HepG2 (cell line): ENCODE measurements around the gene STIM2. TPM values are rescaled to one million over a fixed set of nuclear protein-coding genes. Genes with fewer than 3 reads are reported as not detected.

ENCODE experiments used
- ATAC-seq: fragments of 200-7000 bp; cut with Tn5 transposase; 3 replicates; pipeline ENCODE4 v1.9.1; 2020; ENCODE audit warnings: mild to moderate bottlenecking, moderate library complexity
- BruUV-seq: library from RNA; stranded (reverse); fragments of 400-500 nt; replicated peaks from 2 replicates; lab custom pipeline; 2021; lab: Mats Ljungman, UMichigan
- CTCF ChIA-PET: fragments of 300-600 bp; formaldehyde crosslinking; extraction: SDS; loops from one replicate; lab custom pipeline; 2021; ENCODE audit warnings: low total read pairs, inconsistent platforms, low intra/inter-chr PET ratio; lab: Yijun Ruan, JAX
- POLR2A ChIA-PET: fragments of 350-600 bp; sonication (Branson Sonifier 250); formaldehyde crosslinking; loops from one replicate; lab custom pipeline; 2020; ENCODE audit warnings: antibody characterized with exemption, inconsistent platforms; lab: Yijun Ruan, JAX
- DNase-seq: peaks from one replicate; pipeline ENCODE4 v3.0.0-alpha.2; 2015; ENCODE audit warnings: low spot score
- FAIRE-seq: peaks from 3 replicates; lab custom pipeline; 2011; peaks lifted over from hg19 to GRCh38; lab: Jason Lieb, UNC
- H2AFZ ChIP-seq: one replicate; pipeline ENCODE4 v1.6.1; 2011; ENCODE audit warnings: low read length, inconsistent platforms
- H3K27ac ChIP-seq: fragments of 300-600 bp; 3 replicates; pipeline ENCODE4 v1.8.0; 2011; ENCODE audit warnings: mixed run types, mild to moderate bottlenecking, mixed read lengths, low read length, inconsistent platforms; ENCODE audit not compliant: insufficient read depth; ENCODE audit errors: extremely low read length
- H3K27me3 ChIP-seq, 2 experiments: fragments of 200-600 bp in 1 of 2; 2 replicates in 1 of 2; 3 replicates in 1 of 2; pipeline versions ENCODE4 v1.6.0 to v1.8.0; 2011; ENCODE audit warnings: low read length in 2 of 2, mild to moderate bottlenecking in 2 of 2, moderate library complexity in 2 of 2, inconsistent platforms in 1 of 2; ENCODE audit not compliant: insufficient read depth in 2 of 2, control insufficient read depth in 1 of 2
- H3K36me3 ChIP-seq, 2 experiments: fragments of 200-600 bp in 1 of 2; replicated peaks in 1 of 2; 2 replicates in 1 of 2; 3 replicates in 1 of 2; pipeline versions ENCODE4 v1.5.1 to v1.8.0; 2011; ENCODE audit warnings: low read length in 2 of 2, inconsistent platforms in 1 of 2; ENCODE audit not compliant: insufficient read depth in 2 of 2, control insufficient read depth in 1 of 2
- H3K4me1 ChIP-seq: 2 replicates; pipeline ENCODE4 v1.5.1; 2012; ENCODE audit warnings: low read length, inconsistent platforms; ENCODE audit not compliant: insufficient read depth
- H3K4me2 ChIP-seq: 2 replicates; pipeline ENCODE4 v1.6.0; 2011; ENCODE audit warnings: low read depth, low read length, inconsistent platforms
- H3K4me3 ChIP-seq, 3 experiments: fragments of 200-600 bp in 1 of 3; sonication (generic), shearing (Covaris generic) in 1 of 3; replicated peaks in 1 of 3; 2 replicates each; pipeline ENCODE4 v1.5.1; 2011 to 2016; ENCODE audit warnings: low read length in 3 of 3, inconsistent platforms in 2 of 3, low read depth in 2 of 3, mild to moderate bottlenecking in 2 of 3, control low read depth in 1 of 3, mixed read lengths in 1 of 3; ENCODE audit not compliant: insufficient read depth in 1 of 3
- H3K79me2 ChIP-seq: one replicate; pipeline ENCODE4 v1.6.1; 2011; ENCODE audit warnings: low read length, inconsistent platforms; ENCODE audit not compliant: insufficient read depth
- H3K9ac ChIP-seq: 2 replicates; pipeline ENCODE4 v1.6.0; 2011; ENCODE audit warnings: mild to moderate bottlenecking, low read depth, low read length, inconsistent platforms; ENCODE audit not compliant: insufficient read depth
- H3K9me3 ChIP-seq: 2 replicates; pipeline ENCODE4 v1.5.1; 2012; ENCODE audit warnings: mild to moderate bottlenecking, low read length
- H4K20me1 ChIP-seq: 2 replicates; pipeline ENCODE4 v1.6.0; 2011; ENCODE audit warnings: inconsistent platforms, mild to moderate bottlenecking, low read length, moderate library complexity; ENCODE audit not compliant: insufficient read depth
- CEBPG ChIP-seq: IDR thresholded peaks from 2 replicates; pipeline ENCODE4 v1.6.1; 2016
- FOSL2 ChIP-seq: sonication (generic); formaldehyde crosslinking; IDR thresholded peaks from 2 replicates; pipeline ENCODE4 v1.4.0; 2020; ENCODE audit warnings: missing genetic modification reagents
- FOXP1 ChIP-seq, 2 experiments: fragments of 450-650 bp in 1 of 2; IDR thresholded peaks; 2 replicates each; pipeline ENCODE4 v1.6.1; 2017 to 2018; ENCODE audit warnings: antibody characterized with exemption in 1 of 2
- HOXA3 ChIP-seq: sonication (generic); formaldehyde crosslinking; IDR thresholded peaks from 2 replicates; pipeline ENCODE4 v1.5.0; 2020; ENCODE audit warnings: missing genetic modification reagents
- KAT2B ChIP-seq: fragments of 150-350 bp; IDR thresholded peaks from 2 replicates; pipeline ENCODE4 v1.6.1; 2014; ENCODE audit warnings: low read depth, low read length, borderline replicate concordance
- NR2F6 ChIP-seq, 2 experiments: IDR thresholded peaks; 2 replicates each; pipeline ENCODE4 v1.6.1; 2016; ENCODE audit warnings: antibody characterized with exemption in 1 of 2, mild to moderate bottlenecking in 1 of 2
- SP2 ChIP-seq: sonication (generic); formaldehyde crosslinking; IDR thresholded peaks from 2 replicates; pipeline ENCODE4 v1.5.1; 2020; ENCODE audit warnings: mild to moderate bottlenecking, missing genetic modification reagents
- SP4 ChIP-seq: sonication (generic); formaldehyde crosslinking; IDR thresholded peaks from 2 replicates; pipeline ENCODE4 v1.8.1; 2023; ENCODE audit warnings: mild to moderate bottlenecking, missing genetic modification reagents
- SYNCRIP ChIP-seq: fragments of 200-400 bp; formaldehyde crosslinking; IDR thresholded peaks from 2 replicates; pipeline ENCODE4 v1.6.1; 2018; ENCODE audit warnings: mild to moderate bottlenecking, low read depth, low read length; ENCODE audit not compliant: insufficient read depth
- YEATS2 ChIP-seq: sonication (generic); formaldehyde crosslinking; IDR thresholded peaks from 2 replicates; pipeline ENCODE4 v1.4.0; 2020; ENCODE audit warnings: missing genetic modification reagents, borderline replicate concordance
- ZNF510 ChIP-seq: sonication (generic); formaldehyde crosslinking; IDR thresholded peaks from 2 replicates; pipeline ENCODE4 v1.4.0; 2020; ENCODE audit warnings: low read depth, mild to moderate bottlenecking, missing genetic modification reagents
- ZNF660 ChIP-seq: sonication (generic); formaldehyde crosslinking; IDR thresholded peaks from 2 replicates; pipeline ENCODE4 v1.5.1; 2020; ENCODE audit warnings: mild to moderate bottlenecking, low read depth, missing genetic modification reagents, borderline replicate concordance
- ZNF709 ChIP-seq: sonication (generic); formaldehyde crosslinking; IDR thresholded peaks from 2 replicates; pipeline ENCODE4 v1.5.0; 2020; ENCODE audit warnings: mild to moderate bottlenecking, missing genetic modification reagents
- ZNF766 ChIP-seq: sonication (generic); formaldehyde crosslinking; IDR thresholded peaks from 2 replicates; pipeline ENCODE4 v1.5.0; 2020; ENCODE audit warnings: missing genetic modification reagents, borderline replicate concordance
- WGBS: methylation state at CpG from one replicate; pipeline ENCODE4 v1.1.6; 2017; ENCODE audit warnings: low lambda C conversion rate; 5-methylcytosine and 5-hydroxymethylcytosine counted together
- in situ Hi-C: cut with HindIII; loops from 2 replicates; pipeline ENCODE4 v1.10.0; 2017; ENCODE audit warnings: low pct_unique_long_range_greater_than_20kb; ENCODE audit not compliant: extremely low pct_ligation_motif_present
- intact Hi-C: fragments of 100-400 bp; cut with micrococcal nuclease; formaldehyde crosslinking; loops from one replicate; pipeline ENCODE4 v1.10.0; 2022; ENCODE audit not compliant: unreplicated experiment
- polyA plus RNA-seq, 8 experiments: library from polyadenylated mRNA; depleted of rRNA in 3 of 8; stranded (reverse) in 7 of 8; unstranded in 1 of 8; fragments of >200 nt; fragmentation: Illumina TruSeq in 4 of 8; extraction: Trizol in 4 of 8; gene quantifications; 2 replicates each; pipeline versions ENCODE4 v1.2.1 to v1.2.3, GENCODE V29; 2011 to 2016; ENCODE audit warnings: low read depth in 4 of 8, missing spikeins in 1 of 8, mixed read lengths in 1 of 8; ENCODE audit not compliant: insufficient read depth in 1 of 8
- total RNA-seq, 5 experiments: library from RNA; depleted of rRNA; stranded (reverse); fragments of >200 nt; fragmentation: Illumina TruSeq; extraction: Trizol; gene quantifications; 2 replicates each; pipeline ENCODE4 v1.2.3, GENCODE V29; 2016; ENCODE audit warnings: low read depth in 1 of 5
- TF ChIP-seq, protein P1 (sequence below): sonication (generic); formaldehyde crosslinking; IDR thresholded peaks from 2 replicates; pipeline ENCODE4 v1.8.0; 2022; ENCODE audit warnings: missing genetic modification reagents, mild to moderate bottlenecking, inconsistent platforms, borderline replicate concordance
- TF ChIP-seq, protein P2 (sequence below): sonication (generic); formaldehyde crosslinking; IDR thresholded peaks from 2 replicates; pipeline ENCODE4 v1.8.1; 2023; ENCODE audit warnings: mild to moderate bottlenecking, missing genetic modification reagents, borderline replicate concordance
- TF ChIP-seq, protein P3 (sequence below): sonication (generic); formaldehyde crosslinking; IDR thresholded peaks from 2 replicates; pipeline ENCODE4 v1.8.0; 2022; ENCODE audit warnings: missing genetic modification reagents, low read depth, mild to moderate bottlenecking, borderline replicate concordance

Gene STIM2
- total and polyA plus RNA-seq, 2 of the 13 experiments (the other 11 are each of a cell fraction or from before 2014, with no cell fraction given), result 19.3 to 19.4 TPM

DNA sequence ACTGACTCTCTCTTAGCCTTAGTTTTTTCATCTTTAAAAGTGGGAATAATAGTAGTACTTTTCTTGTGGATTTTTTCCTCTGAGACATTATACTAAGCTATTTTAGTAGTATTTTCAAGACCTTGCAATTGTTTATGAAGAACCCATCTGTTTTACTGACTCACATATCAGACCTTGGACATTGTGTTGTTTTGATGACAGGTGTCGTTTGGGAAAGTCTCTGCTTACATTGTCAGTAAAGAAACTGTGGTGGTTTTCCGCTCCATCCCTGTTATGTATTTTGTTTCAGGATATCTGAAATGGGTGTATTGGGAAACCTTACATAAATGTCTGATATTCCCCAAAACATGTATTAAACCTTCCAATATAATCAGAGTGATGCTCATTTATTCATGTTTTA is 92.2 kb downstream of the STIM2 start:
- POLR2A ChIA-PET, result no interaction called here
- no TSS peak for BruUV-seq
- Histone ChIP-seq H3K36me3 (no peaks in the 10 kb centered on the region), H3K27ac (no peak overlapping the region), H2AFZ (no peak overlapping the region), H3K9me3 (no peaks in the 10 kb centered on the region)
- FAIRE-seq (no peak), DNase-seq (peak; percentile 7)
- no peak for TF ChIP-seq FOXP1 (IDR thresholded peaks at IDR 0.05)
- peak; percentile 21; the same call in 1 of the 2 replicates for TF ChIP-seq FOXP1 (CRISPR knock-in tag; IDR thresholded peaks at IDR 0.05)
- TF ChIP-seq NR2F6 (IDR thresholded peaks at IDR 0.05), result no peak
- no peak for TF ChIP-seq NR2F6 (CRISPR knock-in tag; IDR thresholded peaks at IDR 0.05)
- TF ChIP-seq ZNF709 (CRISPR knock-in tag), result no peak
- TF ChIP-seq, all 625 proteins: peak for 1
- in situ Hi-C loops (no loop called here), intact Hi-C loops (no loop called here)
- no peak overlapping the region for H3K4me2 ChIP-seq
- no peaks in the 10 kb centered on the region for H3K4me1 ChIP-seq
- H3K9ac ChIP-seq, result no peak overlapping the region
- no peaks in the 10 kb centered on the region for H4K20me1 ChIP-seq
- H3K79me2 ChIP-seq, result no peaks in the 10 kb centered on the region
- ATAC-seq, result no peak
- WGBS, result 69% methylated on average over 2 of the region's 2 CpGs
- no peaks in the 10 kb centered on the region for H3K27me3 ChIP-seq
- no peak overlapping the region for H3K4me3 ChIP-seq
- CTCF ChIA-PET, result no interaction called here

DNA sequence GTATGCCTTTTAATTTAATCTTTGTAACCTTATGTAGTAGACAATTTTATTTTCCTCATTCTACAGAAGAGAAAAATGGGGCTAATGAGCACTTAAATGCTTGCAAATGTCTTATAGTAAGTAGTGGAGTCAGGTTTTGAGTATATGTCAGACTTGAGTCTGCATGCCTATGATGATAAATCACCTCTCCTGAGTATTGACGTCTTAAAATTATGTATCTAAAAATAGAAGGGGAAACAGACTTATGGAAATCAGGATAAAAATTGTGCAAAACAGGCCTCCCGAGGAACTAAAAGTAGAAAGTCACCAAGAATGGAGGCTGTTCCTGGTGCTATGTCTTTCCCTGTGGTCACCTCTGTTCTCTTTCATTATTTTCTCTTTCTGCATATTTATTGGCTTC is 92.7 kb downstream of the STIM2 start:
- Histone ChIP-seq H3K4me3 (no peak overlapping the region), H3K9ac (no peak overlapping the region), H3K27ac (no peak overlapping the region), H3K79me2 (no peaks in the 10 kb centered on the region), H3K9me3 (no peaks in the 10 kb centered on the region), H3K27me3 (no peaks in the 10 kb centered on the region), H3K36me3 (no peaks in the 10 kb centered on the region), H3K4me2 (no peak overlapping the region), H4K20me1 (no peaks in the 10 kb centered on the region), H2AFZ (no peak overlapping the region), H3K4me1 (no peaks in the 10 kb centered on the region)
- ATAC-seq, result no peak
- TF ChIP-seq, protein P1, sequence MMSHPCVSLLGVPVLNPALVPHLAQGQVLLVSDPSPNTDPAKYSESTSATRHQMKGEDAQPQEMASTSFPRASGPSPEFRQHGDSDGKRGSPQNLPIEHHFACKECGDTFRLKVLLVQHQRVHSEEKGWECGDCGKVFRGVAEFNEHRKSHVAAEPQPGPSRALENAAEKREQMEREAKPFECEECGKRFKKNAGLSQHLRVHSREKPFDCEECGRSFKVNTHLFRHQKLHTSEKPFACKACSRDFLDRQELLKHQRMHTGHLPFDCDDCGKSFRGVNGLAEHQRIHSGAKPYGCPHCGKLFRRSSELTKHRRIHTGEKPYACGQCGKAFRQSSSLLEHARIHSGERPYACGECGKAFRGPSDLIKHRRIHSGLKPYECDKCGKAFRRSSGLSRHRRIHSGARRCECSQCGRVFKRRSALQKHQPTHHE, result no peak
- no peak for TF ChIP-seq HOXA3 (CRISPR knock-in tag)
- TF ChIP-seq FOSL2 (CRISPR knock-in tag), result no peak
- TF ChIP-seq SP2 (CRISPR knock-in tag), result no peak
- TF ChIP-seq YEATS2, result no peak
- no peak for TF ChIP-seq CEBPG (CRISPR knock-in tag)
- no peak for TF ChIP-seq KAT2B
- TF ChIP-seq SP4, result no peak
- TF ChIP-seq, protein P2, sequence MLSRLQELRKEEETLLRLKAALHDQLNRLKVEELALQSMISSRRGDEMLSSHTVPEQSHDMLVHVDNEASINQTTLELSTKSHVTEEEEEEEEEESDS (CRISPR knock-in tag), result no peak
- TF ChIP-seq ZNF510 (CRISPR knock-in tag), result no peak
- TF ChIP-seq, protein P3, sequence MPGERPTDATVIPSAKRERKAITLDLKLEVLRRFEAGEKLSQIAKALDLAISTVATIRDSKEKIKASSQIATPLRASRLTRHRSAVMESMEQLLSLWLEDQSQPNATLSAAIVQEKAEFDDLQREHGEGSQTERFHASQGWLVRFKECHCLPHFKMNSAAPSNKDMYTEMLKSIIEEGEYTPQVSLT (CRISPR knock-in tag), result no peak
- no peak for TF ChIP-seq ZNF660
- no peak for TF ChIP-seq ZNF766 (CRISPR knock-in tag)
- no peak for TF ChIP-seq SYNCRIP
- no peak for DNase-seq
- CTCF ChIA-PET, result no interaction called here
- WGBS, result 93% methylated on average over 2 of the region's 2 CpGs
- in situ Hi-C loops, result no loop called here
- intact Hi-C loops, result no loop called here
- no peak for FAIRE-seq
- POLR2A ChIA-PET, result no interaction called here
- no TSS peak for BruUV-seq
